ENCODE measurements around the gene SPATA32.

SPATA32 gene

DNA sequence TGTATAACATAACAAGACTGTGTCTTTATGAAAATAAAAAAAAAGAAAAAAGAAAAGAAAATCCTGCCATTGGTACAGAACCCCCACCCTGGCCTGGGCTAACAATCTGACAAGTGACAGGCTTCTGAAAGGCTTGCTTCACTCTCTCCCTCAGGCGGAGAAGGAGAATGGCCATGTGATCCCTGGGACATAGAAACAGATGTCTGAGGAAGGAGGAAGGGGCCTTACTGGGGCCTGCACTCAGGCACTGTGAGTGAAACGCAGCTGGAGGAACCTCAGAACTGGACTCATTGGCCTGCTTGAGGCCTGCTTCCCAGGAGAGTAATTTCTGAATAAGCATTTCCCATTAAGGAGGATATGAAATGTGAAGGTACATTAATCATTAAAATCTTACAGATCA, 37.5 kb upstream of the SPATA32 start:
- no peak for ATAC-seq (ENCODE audit: low read depth)
- Histone ChIP-seq H3K36me3 (ENCODE audit: low read depth) (peaks cover 27% of the 10 kb centered on the region), H3K27ac (ENCODE audit: poor library complexity, severe bottlenecking) (peak overlapping the region; percentile 88), H3K4me3 (ENCODE audit: severe bottlenecking) (no peak overlapping the region), H3K27me3 (ENCODE audit: insufficient read depth, poor library complexity, severe bottlenecking) (no peaks in the 10 kb centered on the region), H3K4me1 (ENCODE audit: insufficient read depth, poor library complexity, severe bottlenecking) (peaks cover 57% of the 10 kb centered on the region), H3K9me3 (ENCODE audit: severe bottlenecking) (no peaks in the 10 kb centered on the region)
- TF ChIP-seq, protein P1, sequence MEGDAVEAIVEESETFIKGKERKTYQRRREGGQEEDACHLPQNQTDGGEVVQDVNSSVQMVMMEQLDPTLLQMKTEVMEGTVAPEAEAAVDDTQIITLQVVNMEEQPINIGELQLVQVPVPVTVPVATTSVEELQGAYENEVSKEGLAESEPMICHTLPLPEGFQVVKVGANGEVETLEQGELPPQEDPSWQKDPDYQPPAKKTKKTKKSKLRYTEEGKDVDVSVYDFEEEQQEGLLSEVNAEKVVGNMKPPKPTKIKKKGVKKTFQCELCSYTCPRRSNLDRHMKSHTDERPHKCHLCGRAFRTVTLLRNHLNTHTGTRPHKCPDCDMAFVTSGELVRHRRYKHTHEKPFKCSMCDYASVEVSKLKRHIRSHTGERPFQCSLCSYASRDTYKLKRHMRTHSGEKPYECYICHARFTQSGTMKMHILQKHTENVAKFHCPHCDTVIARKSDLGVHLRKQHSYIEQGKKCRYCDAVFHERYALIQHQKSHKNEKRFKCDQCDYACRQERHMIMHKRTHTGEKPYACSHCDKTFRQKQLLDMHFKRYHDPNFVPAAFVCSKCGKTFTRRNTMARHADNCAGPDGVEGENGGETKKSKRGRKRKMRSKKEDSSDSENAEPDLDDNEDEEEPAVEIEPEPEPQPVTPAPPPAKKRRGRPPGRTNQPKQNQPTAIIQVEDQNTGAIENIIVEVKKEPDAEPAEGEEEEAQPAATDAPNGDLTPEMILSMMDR (IDR thresholded peaks at IDR 0.05; ENCODE audit: poor library complexity, severe bottlenecking): no peak
- no peak for DNase-seq (ENCODE audit: low spot score)

DNA sequence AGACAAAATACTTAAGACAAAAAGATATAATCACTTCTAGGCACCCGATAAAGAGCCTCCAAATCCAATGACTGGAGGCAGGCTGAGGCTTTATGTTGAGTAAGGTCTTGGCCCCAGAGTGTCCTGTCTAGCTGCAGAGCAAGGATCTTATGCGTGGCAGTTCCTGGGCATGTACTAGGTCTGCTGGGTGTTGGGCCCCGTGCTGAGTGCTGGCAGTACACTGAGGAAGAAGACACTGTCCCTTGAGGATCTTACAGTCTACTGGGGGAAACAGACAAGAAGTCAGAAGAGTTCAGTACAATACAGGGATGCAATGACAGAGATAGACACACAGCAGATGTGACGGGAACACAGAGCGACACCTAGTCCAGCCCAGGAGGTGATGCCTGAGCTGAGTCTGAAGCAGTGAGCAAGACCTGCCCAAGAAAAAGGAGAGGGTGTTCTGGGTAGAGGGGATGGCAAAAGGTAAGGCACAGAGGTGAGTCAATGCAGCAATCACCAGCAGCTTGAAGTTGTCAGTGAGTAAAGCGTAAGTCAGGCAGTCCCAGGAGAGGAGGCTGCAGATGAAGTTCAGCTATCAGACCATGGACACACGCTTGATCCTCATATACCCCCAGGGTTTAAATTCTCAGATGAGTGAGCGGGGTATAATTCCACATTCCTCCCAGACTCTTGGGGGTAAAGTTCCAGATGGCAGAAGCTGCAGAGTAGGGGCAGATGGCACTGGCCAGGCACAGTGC, 36.8 kb upstream of the SPATA32 start:
- DNase-seq (ENCODE audit: low spot score): no peak
- H3K27me3 ChIP-seq (ENCODE audit: insufficient read depth, poor library complexity, severe bottlenecking): no peaks in the 10 kb centered on the region
- peaks cover 64% of the 10 kb centered on the region for H3K4me1 ChIP-seq (ENCODE audit: insufficient read depth, poor library complexity, severe bottlenecking)
- H3K9me3 ChIP-seq (ENCODE audit: severe bottlenecking): no peaks in the 10 kb centered on the region
- no peak overlapping the region for H3K4me3 ChIP-seq (ENCODE audit: severe bottlenecking)
- H3K27ac ChIP-seq (ENCODE audit: poor library complexity, severe bottlenecking): peak overlapping the region; percentile 88
- TF ChIP-seq, protein P1 (IDR thresholded peaks at IDR 0.05; ENCODE audit: poor library complexity, severe bottlenecking): no peak
- H3K36me3 ChIP-seq (ENCODE audit: low read depth): peaks cover 23% of the 10 kb centered on the region
- peak; percentile 66 for ATAC-seq (ENCODE audit: low read depth)

DNA sequence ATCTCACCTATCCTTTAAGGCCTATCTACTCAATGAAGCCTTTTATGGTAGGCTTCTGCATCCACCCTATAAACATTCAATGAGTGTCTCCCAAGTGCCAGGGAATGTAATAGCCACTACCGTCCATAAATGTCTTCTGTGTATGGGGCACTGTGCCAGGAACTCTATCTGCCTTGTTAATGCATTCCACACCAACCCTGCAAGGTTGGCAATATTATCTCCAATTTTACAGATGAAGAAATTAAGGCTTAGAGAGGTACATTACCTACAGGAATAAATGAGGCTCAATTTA, 34.9 kb upstream of the SPATA32 start:
- peaks cover 29% of the 10 kb centered on the region for H3K36me3 ChIP-seq (ENCODE audit: low read depth)
- H3K27ac ChIP-seq (ENCODE audit: poor library complexity, severe bottlenecking): peak overlapping the region; percentile 88
- ATAC-seq (ENCODE audit: low read depth): no peak
- H3K27me3 ChIP-seq (ENCODE audit: insufficient read depth, poor library complexity, severe bottlenecking): no peaks in the 10 kb centered on the region
- H3K4me3 ChIP-seq (ENCODE audit: severe bottlenecking): no peak overlapping the region
- peaks cover 66% of the 10 kb centered on the region for H3K4me1 ChIP-seq (ENCODE audit: insufficient read depth, poor library complexity, severe bottlenecking)
- TF ChIP-seq, protein P1 (IDR thresholded peaks at IDR 0.05; ENCODE audit: poor library complexity, severe bottlenecking): no peak
- no peak for DNase-seq (ENCODE audit: low spot score)
- H3K9me3 ChIP-seq (ENCODE audit: severe bottlenecking): no peaks in the 10 kb centered on the region

DNA sequence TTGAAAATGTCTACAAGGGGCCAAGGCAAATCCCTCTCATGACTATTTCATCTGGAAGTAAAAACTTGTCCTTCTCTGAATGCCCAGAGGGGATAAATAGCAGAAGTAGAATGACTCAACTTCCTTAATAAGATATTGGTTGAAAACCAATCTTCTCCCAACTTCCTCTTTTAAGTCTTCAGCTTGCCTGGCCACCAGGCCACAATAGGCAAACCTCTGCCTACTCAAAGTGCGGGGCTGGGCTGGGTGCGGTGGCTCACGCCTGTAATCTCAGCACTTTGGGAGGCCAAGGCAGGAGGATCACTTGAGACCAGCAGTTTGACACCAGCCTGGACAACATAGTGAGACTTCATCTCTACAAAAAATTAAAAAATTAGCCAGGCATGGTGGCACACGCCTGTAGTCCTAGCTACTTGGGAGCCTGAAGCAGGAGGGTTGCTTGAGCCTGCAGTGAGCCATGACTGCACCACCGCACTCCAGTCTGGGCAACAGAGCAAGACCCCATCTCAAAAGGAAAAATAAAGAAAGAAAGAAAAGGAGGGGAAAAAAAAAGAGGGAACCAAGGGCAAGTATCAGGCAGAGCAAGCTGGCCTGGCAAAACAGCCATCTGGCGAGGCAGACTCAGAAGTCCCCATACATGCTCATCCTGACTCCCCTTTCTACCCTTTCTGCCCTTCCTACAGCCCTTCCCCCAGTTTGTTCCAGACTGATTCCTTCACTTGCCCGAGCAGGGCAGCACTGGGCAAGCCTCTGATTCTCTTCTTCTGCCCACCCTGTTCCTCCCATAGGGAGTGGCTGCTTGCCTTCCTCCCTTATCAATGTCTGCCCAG, 34.3 kb upstream of the SPATA32 start:
- Histone ChIP-seq H3K4me1 (ENCODE audit: insufficient read depth, poor library complexity, severe bottlenecking) (peaks cover 66% of the 10 kb centered on the region), H3K27me3 (ENCODE audit: insufficient read depth, poor library complexity, severe bottlenecking) (no peaks in the 10 kb centered on the region), H3K36me3 (ENCODE audit: low read depth) (peaks cover 31% of the 10 kb centered on the region), H3K27ac (ENCODE audit: poor library complexity, severe bottlenecking) (peak overlapping the region; percentile 88), H3K4me3 (ENCODE audit: severe bottlenecking) (no peak overlapping the region), H3K9me3 (ENCODE audit: severe bottlenecking) (no peaks in the 10 kb centered on the region)
- TF ChIP-seq, protein P1 (IDR thresholded peaks at IDR 0.05; ENCODE audit: poor library complexity, severe bottlenecking): no peak
- DNase-seq (ENCODE audit: low spot score) (no peak), ATAC-seq (ENCODE audit: low read depth) (peak; percentile 24)
